Skeletal muscle satellite cell (primary cell): ENCODE measurements around the gene SVEP1.
"Not testable (repeated sequence)": the region's sequence is repeated elsewhere in the genome, so short reads cannot be mapped to it uniquely, and the experiment has no call there.

Experiments
- H3K27me3 ChIP-seq: 2 replicates; pipeline ENCODE4 v1.7.0; 2013; ENCODE audit warnings: low read length; ENCODE audit not compliant: control insufficient read depth, insufficient read depth
- H3K36me3 ChIP-seq: 2 replicates; pipeline ENCODE4 v1.7.0; 2013; ENCODE audit warnings: mild to moderate bottlenecking, control low read depth, low read length; ENCODE audit not compliant: insufficient read depth
- H3K4me1 ChIP-seq: 2 replicates; pipeline ENCODE4 v1.7.0; 2013; ENCODE audit warnings: low read length; ENCODE audit not compliant: control insufficient read depth, insufficient read depth
- H3K4me2 ChIP-seq: 2 replicates; pipeline ENCODE4 v1.7.0; 2013; ENCODE audit warnings: mild to moderate bottlenecking, low read length
- H3K4me3 ChIP-seq: 2 replicates; pipeline ENCODE4 v1.7.0; 2013; ENCODE audit warnings: low read length
- H3K9ac ChIP-seq: 2 replicates; pipeline ENCODE4 v1.7.0; 2013; ENCODE audit warnings: mild to moderate bottlenecking, low read depth, low read length, moderate library complexity
- H3K9me3 ChIP-seq: replicated peaks from 2 replicates; pipeline ENCODE4 v1.7.0; 2013; ENCODE audit warnings: mild to moderate bottlenecking, control low read depth, low read length

The SVEP1 gene

DNA sequence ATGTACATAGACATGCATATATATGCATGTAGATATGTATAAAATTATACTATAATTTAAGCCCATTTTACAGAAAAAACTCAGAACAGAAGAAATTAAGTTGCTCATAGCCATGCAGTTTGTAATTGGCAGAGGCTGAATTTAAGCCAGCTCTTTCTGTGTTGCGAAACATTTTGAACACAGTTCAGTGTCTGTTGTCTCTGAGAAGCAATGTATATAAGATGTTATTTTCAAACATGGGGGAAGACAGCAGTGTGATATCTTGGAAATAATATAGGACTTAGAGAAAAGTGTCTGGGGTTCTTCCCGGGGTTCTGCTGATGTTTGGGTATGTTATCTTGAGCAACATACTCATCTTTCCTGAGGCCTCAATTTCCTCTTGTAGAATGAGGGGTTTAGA lies 37.6 kb downstream of the SVEP1 start:
- Histone ChIP-seq H3K9ac (no peak overlapping the region), H3K4me1 (peaks cover 41% of the 10 kb centered on the region), H3K36me3 (no peaks in the 10 kb centered on the region), H3K9me3 (no peaks in the 10 kb centered on the region), H3K27me3 (no peaks in the 10 kb centered on the region), H3K4me3 (no peak overlapping the region), H3K4me2 (no peak overlapping the region)

- no peak overlapping the region for H3K9ac ChIP-seq
- no peaks in the 10 kb centered on the region for H3K9me3 ChIP-seq
- peak overlapping the region; percentile 58 for H3K4me2 ChIP-seq
- H3K4me3 ChIP-seq, result peak overlapping the region; percentile 12
- peaks cover 33% of the 10 kb centered on the region for H3K4me1 ChIP-seq
- H3K27me3 ChIP-seq, result no peaks in the 10 kb centered on the region
- no peaks in the 10 kb centered on the region for H3K36me3 ChIP-seq
These were observed 40.9 kb downstream of the SVEP1 start for GRCh38 chr9:110538647-110539041.

- no peaks in the 10 kb centered on the region for H3K27me3 ChIP-seq
- no peak overlapping the region for H3K4me3 ChIP-seq
- H3K9me3 ChIP-seq, result no peaks in the 10 kb centered on the region
- peak overlapping the region; percentile 58 for H3K4me2 ChIP-seq
- peaks cover 31% of the 10 kb centered on the region for H3K4me1 ChIP-seq
- no peaks in the 10 kb centered on the region for H3K36me3 ChIP-seq
- peak overlapping the region; percentile 28 for H3K9ac ChIP-seq
These were observed 41.5 kb downstream of the SVEP1 start for GRCh38 chr9:110537841-110538646.

DNA sequence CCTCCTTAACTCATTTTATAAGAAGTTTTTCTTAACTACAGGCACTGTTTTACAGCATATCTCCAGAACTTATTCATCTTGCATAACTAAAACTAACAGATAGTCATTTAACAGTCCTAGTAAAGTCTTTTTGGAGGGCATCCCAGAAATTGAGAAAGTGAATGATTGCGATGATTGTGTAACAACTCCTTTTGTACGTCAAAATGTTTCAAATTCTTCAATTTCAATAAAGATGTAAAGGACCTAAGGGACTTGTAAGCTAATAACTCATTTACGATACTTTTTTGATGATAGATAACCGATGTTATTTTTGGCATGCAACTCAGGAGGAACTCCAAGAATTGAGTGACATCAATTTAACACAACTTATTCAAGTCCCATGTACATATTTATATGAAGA lies 42.7 kb downstream of the SVEP1 start:
- H3K27me3 ChIP-seq, result no peaks in the 10 kb centered on the region
- no peak overlapping the region for H3K4me3 ChIP-seq
- no peak overlapping the region for H3K9ac ChIP-seq
- H3K9me3 ChIP-seq, result no peaks in the 10 kb centered on the region
- no peaks in the 10 kb centered on the region for H3K36me3 ChIP-seq
- H3K4me1 ChIP-seq, result peaks cover 31% of the 10 kb centered on the region
- H3K4me2 ChIP-seq, result no peak overlapping the region

- peaks cover 30% of the 10 kb centered on the region for H3K4me1 ChIP-seq
- H3K4me2 ChIP-seq, H3K27me3 ChIP-seq, H3K9me3 ChIP-seq, H3K9ac ChIP-seq, H3K4me3 ChIP-seq, H3K36me3 ChIP-seq: not testable (repeated sequence)
These were observed 45.4 kb downstream of the SVEP1 start for GRCh38 chr9:110534162-110534561.

DNA sequence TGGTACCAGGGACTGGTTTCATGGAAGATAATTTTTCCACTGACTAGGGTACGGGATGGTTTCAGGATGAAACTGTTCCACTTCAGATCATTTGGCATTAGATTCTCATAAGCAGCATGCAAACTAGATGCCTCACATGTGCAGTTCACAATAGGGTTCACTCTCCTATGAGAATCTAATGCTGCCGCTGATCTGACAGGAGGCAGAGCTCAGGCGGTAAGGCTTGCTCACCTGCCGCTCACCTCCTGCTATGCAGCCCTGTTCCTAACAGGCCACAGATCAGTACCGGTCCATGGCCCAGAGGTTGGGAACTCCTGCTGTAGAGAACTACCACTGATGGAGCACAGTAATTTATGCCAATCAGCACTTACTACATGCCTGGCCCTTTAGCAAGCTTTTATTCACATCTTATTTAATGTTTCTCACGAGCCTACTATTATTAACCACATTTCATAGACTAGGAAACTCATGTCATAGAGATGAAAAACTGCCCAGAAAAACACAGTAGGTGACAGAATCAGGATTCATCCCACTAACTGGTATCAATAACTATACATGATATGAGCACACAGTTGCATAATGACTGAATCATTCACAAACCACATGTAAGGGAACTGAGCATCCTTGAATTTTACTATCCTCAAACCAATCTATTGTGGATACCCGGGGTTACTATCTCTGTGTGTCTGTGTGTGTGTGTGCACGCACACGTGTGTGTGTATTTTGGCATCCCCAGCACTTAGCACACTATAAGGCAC lies 46.5 kb downstream of the SVEP1 start:
- Histone ChIP-seq H3K27me3 (no peaks in the 10 kb centered on the region), H3K9me3 (no peaks in the 10 kb centered on the region), H3K9ac (no peak overlapping the region), H3K4me3 (no peak overlapping the region), H3K36me3 (no peaks in the 10 kb centered on the region), H3K4me2 (no peak overlapping the region), H3K4me1 (peaks cover 19% of the 10 kb centered on the region)

- Histone ChIP-seq H3K4me2 (no peak overlapping the region), H3K4me1 (peaks cover 7% of the 10 kb centered on the region), H3K36me3 (no peaks in the 10 kb centered on the region), H3K9ac (no peak overlapping the region), H3K9me3 (no peaks in the 10 kb centered on the region), H3K27me3 (no peaks in the 10 kb centered on the region), H3K4me3 (no peak overlapping the region)
These were observed 47.8 kb downstream of the SVEP1 start for GRCh38 chr9:110531776-110532175.

GRCh38 chr9:110531241-110531640 lies 48.3 kb downstream of the SVEP1 start:
- H3K36me3 ChIP-seq, H3K4me2 ChIP-seq, H3K4me1 ChIP-seq, H3K9ac ChIP-seq, H3K9me3 ChIP-seq, H3K27me3 ChIP-seq, H3K4me3 ChIP-seq: not testable (repeated sequence)

- Histone ChIP-seq H3K9me3 (no peaks in the 10 kb centered on the region), H3K27me3 (no peaks in the 10 kb centered on the region), H3K36me3 (no peaks in the 10 kb centered on the region), H3K9ac (no peak overlapping the region), H3K4me1 (no peaks in the 10 kb centered on the region), H3K4me2 (no peak overlapping the region), H3K4me3 (no peak overlapping the region)
These were observed 50.9 kb downstream of the SVEP1 start for GRCh38 chr9:110528645-110529044.

DNA sequence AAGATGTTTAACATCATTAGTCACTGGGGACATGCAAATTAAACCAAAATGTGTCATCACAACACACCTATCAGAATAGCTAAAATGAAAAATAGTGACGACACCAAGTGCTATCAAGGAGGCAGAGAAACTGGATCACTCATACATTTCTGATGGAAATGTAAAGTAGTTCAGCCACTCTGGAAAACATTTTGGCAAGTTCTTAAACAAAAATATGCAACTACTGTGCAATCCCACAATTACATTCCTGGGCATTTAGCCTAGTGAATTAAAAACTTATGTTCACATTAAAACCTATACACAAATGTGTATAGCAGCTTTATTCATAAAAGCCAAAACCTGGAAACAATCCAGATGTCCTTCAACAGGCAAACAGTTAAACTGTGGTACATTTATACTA lies 53.1 kb downstream of the SVEP1 start:
- Histone ChIP-seq H3K4me3 (no peak overlapping the region), H3K4me2 (no peak overlapping the region), H3K36me3 (no peaks in the 10 kb centered on the region), H3K27me3 (no peaks in the 10 kb centered on the region), H3K4me1 (no peaks in the 10 kb centered on the region), H3K9ac (no peak overlapping the region), H3K9me3 (no peaks in the 10 kb centered on the region)

- Histone ChIP-seq H3K9ac (no peak overlapping the region), H3K9me3 (no peaks in the 10 kb centered on the region), H3K4me3 (no peak overlapping the region), H3K4me1 (peaks cover 5% of the 10 kb centered on the region), H3K36me3 (no peaks in the 10 kb centered on the region), H3K27me3 (no peaks in the 10 kb centered on the region), H3K4me2 (no peak overlapping the region)
These were observed 58.3 kb downstream of the SVEP1 start for GRCh38 chr9:110521206-110521605.
